H1 (cell line): Measurements from ENCODE around the gene CD276. TPM values are rescaled to one million over a fixed set of nuclear protein-coding genes. Genes with fewer than 3 reads are reported as not detected.

Experiments used
- CTCF ChIA-PET: fragments of 300-600 bp; sonication (Branson Sonifier 250); formaldehyde crosslinking; loops from one replicate; lab custom pipeline; 2021; ENCODE audit not compliant: partially characterized antibody; lab: Charles Lee
- POLR2A ChIA-PET: fragments of 300-600 bp; sonication (Branson Sonifier 250); formaldehyde crosslinking; loops from one replicate; lab custom pipeline; 2021; ENCODE audit warnings: inconsistent platforms; ENCODE audit not compliant: partially characterized antibody; lab: Charles Lee
- DNase-seq, 2 experiments: peaks; one replicate each; pipeline versions ENCODE4 v3.0.0 to v3.0.0-alpha.2; 2010 to 2022; ENCODE audit warnings: low spot score in 2 of 2, low read depth in 1 of 2, mixed read lengths in 1 of 2
- FAIRE-seq: peaks from 2 replicates; lab custom pipeline; 2011; peaks lifted over from hg19 to GRCh38; lab: Jason Lieb, UNC
- H2AFZ ChIP-seq: 2 replicates; pipeline ENCODE4 v1.8.1; 2012; ENCODE audit warnings: low read length, inconsistent platforms
- H2AK5ac ChIP-seq: 2 replicates; pipeline ENCODE4 v1.6.1; 2013; ENCODE audit warnings: low read depth, low read length
- H2BK120ac ChIP-seq: replicated peaks from 2 replicates; pipeline ENCODE3; 2013; ENCODE audit warnings: low read depth, low read length, inconsistent platforms
- H2BK12ac ChIP-seq: 2 replicates; pipeline ENCODE4 v1.6.1; 2013; ENCODE audit warnings: low read depth, low read length
- H2BK15ac ChIP-seq: 2 replicates; pipeline ENCODE4 v1.6.1; 2013; ENCODE audit warnings: low read length
- H2BK20ac ChIP-seq: 2 replicates; pipeline ENCODE4 v1.6.1; 2013; ENCODE audit warnings: low read length
- H2BK5ac ChIP-seq: 2 replicates; pipeline ENCODE4 v1.6.1; 2013; ENCODE audit warnings: low read depth, low read length
- H3K14ac ChIP-seq: 2 replicates; pipeline ENCODE4 v1.6.1; 2013; ENCODE audit warnings: inconsistent platforms; ENCODE audit not compliant: insufficient read length
- H3K18ac ChIP-seq: 2 replicates; pipeline ENCODE4 v1.6.1; 2013; ENCODE audit warnings: low read length; ENCODE audit errors: extremely low read depth
- H3K23ac ChIP-seq: 2 replicates; pipeline ENCODE4 v1.6.1; 2013; ENCODE audit warnings: inconsistent platforms; ENCODE audit not compliant: insufficient read length
- H3K23me2 ChIP-seq: 2 replicates; pipeline ENCODE4 v1.6.1; 2013; ENCODE audit warnings: low read depth, low read length
- H3K27ac ChIP-seq: 2 replicates; pipeline ENCODE4 v1.6.1; 2011; ENCODE audit warnings: low read depth, low read length, inconsistent platforms
- H3K27me3 ChIP-seq, 4 experiments: replicated peaks in 1 of 4; 1 replicate in 1 of 4; 2 replicates in 3 of 4; pipeline versions ENCODE4 v1.6.1 to v1.8.1; 2011 to 2013; ENCODE audit warnings: low read length in 3 of 4, mild to moderate bottlenecking in 3 of 4, inconsistent platforms in 2 of 4, mixed read lengths in 2 of 4, moderate library complexity in 1 of 4; ENCODE audit not compliant: control insufficient read depth in 3 of 4, insufficient read depth in 3 of 4; ENCODE audit errors: extremely low read depth in 1 of 4
- H3K36me3 ChIP-seq, 4 experiments: 2 replicates each; pipeline versions ENCODE4 v1.6.1 to v1.8.1; 2011 to 2013; ENCODE audit warnings: mild to moderate bottlenecking in 4 of 4, low read length in 3 of 4, moderate library complexity in 2 of 4, control low read depth in 1 of 4, inconsistent platforms in 1 of 4; ENCODE audit not compliant: insufficient read depth in 4 of 4, control insufficient read depth in 2 of 4
- H3K4ac ChIP-seq: replicated peaks from 2 replicates; pipeline ENCODE3; 2013; ENCODE audit warnings: low read length, low read depth, mixed read lengths, inconsistent platforms; ENCODE audit not compliant: insufficient read length
- H3K4me1 ChIP-seq, 4 experiments: replicated peaks in 1 of 4; 1 replicate in 1 of 4; 2 replicates in 3 of 4; pipeline versions ENCODE4 v1.6.1 to v1.8.1; 2011 to 2013; ENCODE audit warnings: low read length in 3 of 4, inconsistent platforms in 2 of 4, mixed read lengths in 1 of 4; ENCODE audit not compliant: insufficient read depth in 4 of 4, control insufficient read depth in 3 of 4
- H3K4me2 ChIP-seq, 2 experiments: 2 replicates each; pipeline versions ENCODE4 v1.6.1 to v1.8.1; 2011 to 2013; ENCODE audit warnings: low read depth in 2 of 2, low read length in 2 of 2, control low read depth in 1 of 2, inconsistent platforms in 1 of 2, mild to moderate bottlenecking in 1 of 2; ENCODE audit not compliant: insufficient read depth in 1 of 2
- H3K4me3 ChIP-seq, 4 experiments: fragments of 200-600, 300-600 bp in 1 of 4; sonication (generic), shearing (Covaris generic), sonication (Bioruptor Twin) in 1 of 4; 2 replicates each; pipeline versions ENCODE4 v1.5.1 to v1.8.1; 2011 to 2016; ENCODE audit warnings: low read length in 4 of 4, low read depth in 3 of 4, control low read depth in 2 of 4, inconsistent platforms in 2 of 4, mild to moderate bottlenecking in 2 of 4, mixed read lengths in 1 of 4, moderate library complexity in 1 of 4; ENCODE audit not compliant: insufficient read depth in 2 of 4; ENCODE audit errors: extremely low read depth in 1 of 4
- H3K56ac ChIP-seq: replicated peaks from 2 replicates; pipeline ENCODE3; 2013; ENCODE audit warnings: low read depth, mild to moderate bottlenecking, mixed read lengths, low read length, inconsistent platforms; ENCODE audit not compliant: insufficient read length
- H3K79me1 ChIP-seq: 2 replicates; pipeline ENCODE4 v1.6.1; 2013; ENCODE audit warnings: low read depth, low read length, control low read depth
- H3K79me2 ChIP-seq, 2 experiments: 2 replicates each; pipeline versions ENCODE4 v1.6.1 to v1.8.1; 2012 to 2013; ENCODE audit warnings: low read length in 2 of 2, mild to moderate bottlenecking in 2 of 2, inconsistent platforms in 1 of 2; ENCODE audit not compliant: insufficient read depth in 2 of 2, control insufficient read depth in 1 of 2
- H3K9ac ChIP-seq, 4 experiments: replicated peaks in 1 of 4; 1 replicate in 1 of 4; 2 replicates in 3 of 4; pipeline versions ENCODE4 v1.6.1 to v1.8.1; 2011 to 2013; ENCODE audit warnings: low read depth in 3 of 4, low read length in 3 of 4, control low read depth in 2 of 4, mild to moderate bottlenecking in 2 of 4, moderate library complexity in 2 of 4, inconsistent platforms in 1 of 4; ENCODE audit errors: extremely low read depth in 1 of 4
- H3K9me3 ChIP-seq, 2 experiments: 2 replicates each; pipeline versions ENCODE4 v1.6.1 to v1.8.1; 2012 to 2013; ENCODE audit warnings: mild to moderate bottlenecking in 2 of 2, moderate library complexity in 2 of 2, control low read depth in 1 of 2, inconsistent platforms in 1 of 2, low read depth in 1 of 2, low read length in 1 of 2, mixed read lengths in 1 of 2; ENCODE audit not compliant: insufficient read depth in 2 of 2
- H4K20me1 ChIP-seq, 2 experiments: replicated peaks in 1 of 2; 2 replicates each; pipeline versions ENCODE3 to v1.8.1; 2011 to 2013; ENCODE audit warnings: inconsistent platforms in 2 of 2, low read length in 2 of 2, mild to moderate bottlenecking in 1 of 2; ENCODE audit not compliant: insufficient read depth in 2 of 2, control insufficient read depth in 1 of 2
- H4K5ac ChIP-seq: 2 replicates; pipeline ENCODE4 v1.6.1; 2013; ENCODE audit warnings: low read length, low read depth, mixed read lengths, inconsistent platforms; ENCODE audit not compliant: insufficient read length
- H4K8ac ChIP-seq: 2 replicates; pipeline ENCODE4 v1.8.0; 2013; ENCODE audit warnings: mild to moderate bottlenecking, moderate library complexity, low read length, inconsistent platforms; ENCODE audit not compliant: insufficient read depth; ENCODE audit errors: extremely low read depth
- H4K91ac ChIP-seq: replicated peaks from 2 replicates; pipeline ENCODE3; 2013; ENCODE audit warnings: low read length, mixed read lengths, inconsistent platforms; ENCODE audit not compliant: insufficient read length
- ASH2L ChIP-seq: fragments of 200-600, 300-600 bp; sonication (generic); IDR thresholded peaks from one replicate; pipeline ENCODE4 v1.7.1; 2017; ENCODE audit warnings: low read length
- CEBPB ChIP-seq: IDR thresholded peaks from 2 replicates; pipeline ENCODE4 v1.6.1; 2012; ENCODE audit warnings: low read depth, low read length
- HDAC2 ChIP-seq, 2 experiments: fragments of 300-600 bp in 1 of 2; sonication (generic) in 1 of 2; IDR thresholded peaks; 2 replicates each; pipeline ENCODE4 v1.6.1; 2011 to 2012; ENCODE audit warnings: low read depth in 2 of 2, low read length in 2 of 2, mild to moderate bottlenecking in 2 of 2, moderate library complexity in 2 of 2, borderline replicate concordance in 1 of 2, inconsistent platforms in 1 of 2
- KDM4A ChIP-seq: IDR thresholded peaks from one replicate; pipeline ENCODE4 v1.7.1; 2012; ENCODE audit warnings: low read depth, mild to moderate bottlenecking, moderate library complexity, low read length, inconsistent platforms; ENCODE audit not compliant: severe bottlenecking
- PHF8 ChIP-seq: fragments of 200-600 bp; sonication (generic); conservative IDR thresholded peaks from 2 replicates; pipeline ENCODE4 v1.7.1; 2012; ENCODE audit warnings: low read depth, mild to moderate bottlenecking, inconsistent platforms, low read length, moderate library complexity
- SIN3A ChIP-seq, 2 experiments: IDR thresholded peaks in 1 of 2; conservative IDR thresholded peaks in 1 of 2; 2 replicates each; pipeline ENCODE4 v1.6.1; 2011 to 2012; ENCODE audit warnings: low read length in 2 of 2, improper control_type of control experiment in 1 of 2, low read depth in 1 of 2, mild to moderate bottlenecking in 1 of 2
- SIX5 ChIP-seq: IDR thresholded peaks from 2 replicates; pipeline ENCODE4 v1.6.1; 2011; ENCODE audit warnings: mild to moderate bottlenecking, low read depth, low read length
- WGBS, 2 experiments: shearing (Covaris generic) in 1 of 2; methylation state at CpG; one replicate each; pipeline versions ENCODE4 v1.1.6 to v1.1.7; 2013 to 2015; ENCODE audit warnings: low lambda C conversion rate in 2 of 2, mixed read lengths in 2 of 2, inconsistent platforms in 1 of 2, low coverage in 1 of 2, missing lambda C conversion rate in 1 of 2; ENCODE audit not compliant: insufficient replicate concordance in 2 of 2, insufficient coverage in 1 of 2, insufficient read length in 1 of 2; ENCODE audit errors: extremely low coverage in 1 of 2, missing lambda C conversion rate in 1 of 2; 5-methylcytosine and 5-hydroxymethylcytosine counted together
- polyA plus RNA-seq, 7 experiments: library from polyadenylated mRNA; depleted of rRNA in 3 of 7; stranded (reverse) in 5 of 7; unstranded in 2 of 7; fragments of >200 nt in 5 of 7; fragments of 200-250 nt in 2 of 7; gene quantifications; 1 replicate in 5 of 7; 2 replicates in 1 of 7; 4 replicates in 1 of 7; pipeline versions ENCODE4 v1.2.1 to v1.2.3, GENCODE V29; 2011 to 2013; ENCODE audit warnings: missing spikeins in 2 of 7, mixed read lengths in 2 of 7
- total RNA-seq: library from RNA; stranded (reverse); fragmentation: NEBNext Ultra II Directional; extraction: Animal tissue kit (Norgen Biotek cat#: 25700); gene quantifications from 2 replicates; pipeline ENCODE4 v1.2.1, GENCODE V29; 2021
- TF ChIP-seq, protein P1 (sequence below): IDR thresholded peaks from 2 replicates; pipeline ENCODE4 v1.6.1; 2012; ENCODE audit warnings: inconsistent platforms

CD276 gene
- total and polyA plus RNA-seq, 2 of the 8 experiments (the other 6 are each of a cell fraction or from before 2014, with no cell fraction given), result 156 to 158 TPM

DNA sequence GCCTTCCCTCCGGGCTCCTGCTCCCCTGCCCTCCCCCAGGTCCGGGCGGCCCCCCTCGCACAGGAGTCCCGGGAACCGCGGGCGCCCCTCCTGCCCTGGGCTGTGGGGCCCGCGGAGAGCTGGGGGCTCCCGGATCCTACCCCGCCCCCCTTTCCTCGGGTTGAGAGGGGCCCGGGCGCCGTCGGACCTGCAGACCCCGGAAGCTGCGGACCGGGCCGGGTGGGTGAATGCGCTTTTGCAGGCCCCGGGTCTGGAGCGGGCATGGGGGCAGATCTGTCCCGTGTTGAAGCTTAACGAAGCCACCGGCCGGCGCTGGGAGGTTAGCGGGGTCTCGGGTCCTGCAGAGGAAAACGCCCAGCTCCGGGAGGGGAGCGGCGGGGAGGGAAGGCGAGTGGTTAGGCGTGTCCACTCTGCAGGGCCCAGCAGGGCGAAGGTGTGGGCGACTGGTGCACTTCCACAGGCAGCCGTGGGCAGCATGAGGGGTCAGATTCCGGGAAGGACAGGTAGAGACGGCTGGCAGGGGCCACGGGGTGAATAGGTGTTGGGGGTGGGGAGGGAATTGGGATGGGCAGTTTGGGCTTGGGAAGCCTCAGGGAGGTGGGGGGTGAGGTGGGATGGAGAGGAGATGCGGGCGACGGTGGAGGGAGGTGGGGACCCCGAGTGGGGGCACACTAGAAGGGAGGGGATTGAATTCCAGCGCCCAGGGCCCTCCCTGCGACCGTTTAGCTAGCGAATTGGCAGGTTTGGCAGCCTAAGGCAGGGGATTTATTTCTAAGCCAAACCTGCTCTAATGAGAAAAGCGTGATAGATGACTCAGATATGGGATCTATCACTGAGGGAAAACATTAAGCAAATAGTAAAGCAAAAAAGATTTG is 635 bp downstream of the CD276 start:
- WGBS, 2 experiments, result 3% methylated on average over 24 of the region's 52 CpGs; no CpG with 5 or more reads in 1 of the 2 experiments
- TF ChIP-seq HDAC2 (IDR thresholded peaks at IDR 0.05; ENCODE audit: borderline replicate concordance in 1 of 2, low read depth in 2 of 2, low read length in 2 of 2) (peak in 1 of 2 experiments; percentile 53; a peak in 1 of 4 replicates), CEBPB (no peak), PHF8 (peak; percentile 48), SIX5 (no peak), ASH2L (peak; percentile 75), KDM4A (peak; percentile 44), SIN3A (conservative IDR thresholded peaks at IDR 0.05 in 1 of 2, IDR thresholded peaks at IDR 0.05 in 1 of 2; ENCODE audit: low read depth in 1 of 2, low read length in 2 of 2) (0 out of 4 replicates have a peak, but pooled peaks of 1 of the 2 experiments have one; percentile 19)
- TF ChIP-seq, protein P1, sequence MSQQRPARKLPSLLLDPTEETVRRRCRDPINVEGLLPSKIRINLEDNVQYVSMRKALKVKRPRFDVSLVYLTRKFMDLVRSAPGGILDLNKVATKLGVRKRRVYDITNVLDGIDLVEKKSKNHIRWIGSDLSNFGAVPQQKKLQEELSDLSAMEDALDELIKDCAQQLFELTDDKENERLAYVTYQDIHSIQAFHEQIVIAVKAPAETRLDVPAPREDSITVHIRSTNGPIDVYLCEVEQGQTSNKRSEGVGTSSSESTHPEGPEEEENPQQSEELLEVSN, result peak; percentile 33; the same call in 1 of the 2 replicates

More for the DNA sequence above, 635 bp downstream of the CD276 start:
- Histone ChIP-seq H3K56ac (peak overlapping the region; percentile 32), H4K91ac (peak overlapping the region; percentile 70), H3K4ac (no peak overlapping the region), H2BK20ac (no peak overlapping the region), H2BK120ac (no peak overlapping the region), H4K8ac (peak overlapping the region; percentile 76), H3K9ac (peak overlapping the region; percentile 54 to 91 (median 68)), H3K79me1 (peaks cover 24% of the 10 kb centered on the region), H3K18ac (peak overlapping the region; percentile 55; the same call in 1 of the 2 replicates), H4K5ac (no peak overlapping the region), H2BK12ac (no peak overlapping the region), H2AFZ (no peak overlapping the region), H2BK5ac (peak overlapping the region; percentile 63; the same call in 1 of the 2 replicates), H3K4me3 (peak overlapping the region; percentile 80 to 95 (median 86)), H3K27ac (peak overlapping the region; percentile 55; the same call in 1 of the 2 replicates), H3K4me2 (peak overlapping the region; percentile 55 to 86), H3K14ac (no peak overlapping the region), H2AK5ac (no peak overlapping the region), H3K4me1 (peaks cover 2 to 22% (median 10%) of the 10 kb centered on the region in 4 experiments; a peak in 4 of 7 replicates), H3K27me3 (no peaks in the 10 kb centered on the region), H3K36me3 (no peaks in the 10 kb centered on the region), H3K79me2 (peaks cover 25 to 49% of the 10 kb centered on the region in 2 experiments), H4K20me1 (peaks cover 21 to 25% of the 10 kb centered on the region in 2 experiments), H3K23me2 (peaks cover 7% of the 10 kb centered on the region), H2BK15ac (no peak overlapping the region), H3K9me3 (no peaks in the 10 kb centered on the region), H3K23ac (no peak overlapping the region)
- DNase-seq (peak in 1 of 2 experiments; percentile 73), FAIRE-seq (no peak)
- ChIA-PET CTCF (interaction anchor here (0.6 to 15.1 kb wide), 5 partner anchors 12 to 470 kb away, joined by 3 to 496 read pairs (median 5); partner anchors contain the start of gene NPTN), POLR2A (interaction anchor here (0.6 to 9.2 kb wide), 12 partner anchors 13 to 283 kb away, joined by 3 to 93 read pairs (median 3); partner anchors contain the start of gene NPTN)
